Activated CD8-positive, alpha-beta memory T cell treated with anti-CD3 and anti-CD28 coated beads for 4 hours (primary cell): ENCODE results near the gene RAD51B.
"Not testable (repeated sequence)": the region's sequence is repeated elsewhere in the genome, so short reads cannot be mapped to it uniquely, and the experiment has no call there.

ENCODE experiments used
- DNase-seq, 2 donors: peaks; one replicate each; pipeline ENCODE4 v3.0.0-alpha.2; 2020; ENCODE audit warnings: low read depth in 2 of 2

RAD51B gene

GRCh38 chr14:67982711-67983608, 163.4 kb downstream of the RAD51B start:
- no peak for DNase-seq

- no peak for DNase-seq
Measured at GRCh38 chr14:67984274-67984673, 164.7 kb downstream of the RAD51B start.

GRCh38 chr14:67986131-67986841, 166.7 kb downstream of the RAD51B start:
- DNase-seq: no peak

- DNase-seq: no peak
Measured at GRCh38 chr14:67987606-67988005, 168.0 kb downstream of the RAD51B start.

GRCh38 chr14:67988210-67988609, 168.6 kb downstream of the RAD51B start:
- not testable (repeated sequence) for DNase-seq

- no peak for DNase-seq
Measured at GRCh38 chr14:67990576-67990975, 171.0 kb downstream of the RAD51B start.

- no peak for DNase-seq
Measured at GRCh38 chr14:67994531-67994930, 175.0 kb downstream of the RAD51B start.

GRCh38 chr14:67996235-67996634, 176.7 kb downstream of the RAD51B start:
- no peak for DNase-seq

- DNase-seq: no peak
Measured at GRCh38 chr14:67998834-67999233, 179.3 kb downstream of the RAD51B start.

GRCh38 chr14:67999290-67999689, 179.7 kb downstream of the RAD51B start:
- no peak for DNase-seq

GRCh38 chr14:67999705-68000384, 180.3 kb downstream of the RAD51B start:
- DNase-seq: no peak

- no peak for DNase-seq
Measured at GRCh38 chr14:68000511-68000910, 180.9 kb downstream of the RAD51B start.

- DNase-seq: no peak
Measured at GRCh38 chr14:68008491-68008890, 188.9 kb downstream of the RAD51B start.

- no peak for DNase-seq
Measured at GRCh38 chr14:68011406-68012028, 191.9 kb downstream of the RAD51B start.

GRCh38 chr14:68012871-68013270, 193.3 kb downstream of the RAD51B start:
- no peak for DNase-seq

- DNase-seq: no peak
Measured at GRCh38 chr14:68013326-68013725, 193.7 kb downstream of the RAD51B start.

GRCh38 chr14:68014771-68015170, 195.2 kb downstream of the RAD51B start:
- no peak for DNase-seq

GRCh38 chr14:68015356-68016254, 196.0 kb downstream of the RAD51B start:
- DNase-seq: no peak

GRCh38 chr14:68016255-68016914, 196.8 kb downstream of the RAD51B start:
- DNase-seq: no peak

GRCh38 chr14:68018598-68018997, 199.0 kb downstream of the RAD51B start:
- no peak for DNase-seq
